WTC11 (cell line): ENCODE measurements around the gene LDAH. TPM values are rescaled to one million over a fixed set of nuclear protein-coding genes. Genes with fewer than 3 reads are reported as not detected.

Source experiments
- ATAC-seq: fragments of 200-7000 bp; cut with Tn5 transposase; 2 replicates; pipeline ENCODE4 v1.10.0; 2021; ENCODE audit warnings: mild to moderate bottlenecking, moderate library complexity
- CTCF ChIA-PET: fragments of 300-600 bp; sonication (Branson Sonifier 250); formaldehyde crosslinking; loops from one replicate; lab custom pipeline; 2021; ENCODE audit warnings: antibody characterized with exemption; lab: Charles Lee
- POLR2A ChIA-PET: fragments of 350-600 bp; sonication (Branson Sonifier 250); formaldehyde crosslinking; loops from one replicate; lab custom pipeline; 2021; ENCODE audit warnings: antibody characterized with exemption; lab: Charles Lee
- DNase-seq: peaks from one replicate; pipeline ENCODE4 v3.0.0; 2021; ENCODE audit warnings: low spot score
- H3K27ac Mint-ChIP-seq: 2 replicates; pipeline ENCODE4 v1.8.0; 2021; ENCODE audit warnings: mixed read lengths
- H3K27me3 Mint-ChIP-seq: 2 replicates; pipeline ENCODE4 v1.8.0; 2021; ENCODE audit warnings: low read depth, mild to moderate bottlenecking, moderate library complexity, mixed read lengths
- H3K36me3 Mint-ChIP-seq: 2 replicates; pipeline ENCODE4 v1.8.0; 2021; ENCODE audit warnings: mixed read lengths
- H3K4me1 Mint-ChIP-seq: 2 replicates; pipeline ENCODE4 v1.8.0; 2022; ENCODE audit warnings: mixed read lengths
- H3K4me3 Mint-ChIP-seq: 2 replicates; pipeline ENCODE4 v1.8.0; 2021; ENCODE audit warnings: mild to moderate bottlenecking, moderate library complexity, mixed read lengths
- H3K9me3 Mint-ChIP-seq: 2 replicates; pipeline ENCODE4 v1.8.0; 2021; ENCODE audit warnings: mixed read lengths
- ATF1 ChIP-seq: sonication (generic); formaldehyde crosslinking; IDR thresholded peaks from 2 replicates; pipeline ENCODE4 v1.8.1; 2023; ENCODE audit warnings: mild to moderate bottlenecking, moderate library complexity, missing genetic modification reagents
- CREM ChIP-seq: sonication (generic); formaldehyde crosslinking; IDR thresholded peaks from 2 replicates; pipeline ENCODE4 v1.8.1; 2022; ENCODE audit warnings: mild to moderate bottlenecking, missing genetic modification reagents, moderate library complexity
- EMX1 ChIP-seq: fragments of 250-450 bp; sonication (Bioruptor Pico); IDR thresholded peaks from 2 replicates; pipeline ENCODE4 v1.8.0; 2021; ENCODE audit warnings: mild to moderate bottlenecking
- FOXP1 ChIP-seq: sonication (generic); formaldehyde crosslinking; IDR thresholded peaks from 2 replicates; pipeline ENCODE4 v1.8.0; 2022; ENCODE audit warnings: missing genetic modification reagents, mild to moderate bottlenecking, moderate library complexity, borderline replicate concordance
- NFE2L1 ChIP-seq: sonication (generic); formaldehyde crosslinking; IDR thresholded peaks from 2 replicates; pipeline ENCODE4 v1.8.1; 2023; ENCODE audit warnings: missing genetic modification reagents
- OVOL2 ChIP-seq: fragments of 250-450 bp; sonication (Bioruptor Pico); IDR thresholded peaks from 2 replicates; pipeline ENCODE4 v1.9.0; 2021; ENCODE audit warnings: mild to moderate bottlenecking, borderline replicate concordance
- SOX15 ChIP-seq: fragments of 250-450 bp; sonication (Bioruptor Pico); IDR thresholded peaks from 2 replicates; pipeline ENCODE4 v1.9.0; 2021; ENCODE audit warnings: mild to moderate bottlenecking
- ZNF263 ChIP-seq: sonication (generic); formaldehyde crosslinking; IDR thresholded peaks from 2 replicates; pipeline ENCODE4 v1.8.1; 2022; ENCODE audit warnings: low read depth, mild to moderate bottlenecking, moderate library complexity, missing genetic modification reagents
- total RNA-seq: library from RNA; stranded (reverse); gene quantifications from 3 replicates; pipeline ENCODE4 v1.2.3, GENCODE V29; 2021
- TF ChIP-seq, protein P1 (sequence below): sonication (generic); formaldehyde crosslinking; IDR thresholded peaks from 2 replicates; pipeline ENCODE4 v1.8.1; 2022; ENCODE audit warnings: mild to moderate bottlenecking, missing genetic modification reagents, moderate library complexity, borderline replicate concordance
- TF ChIP-seq, protein P2 (sequence below): fragments of 250-450 bp; sonication (Bioruptor Pico); IDR thresholded peaks from 2 replicates; pipeline ENCODE4 v1.9.0; 2021; ENCODE audit warnings: mild to moderate bottlenecking
- TF ChIP-seq, protein P3 (sequence below): fragments of 250-450 bp; sonication (Bioruptor Pico); IDR thresholded peaks from 2 replicates; pipeline ENCODE4 v1.9.0; 2021; ENCODE audit warnings: mild to moderate bottlenecking
- TF ChIP-seq, protein P4 (sequence below): sonication (generic); formaldehyde crosslinking; IDR thresholded peaks from 2 replicates; pipeline ENCODE4 v1.8.0; 2022; ENCODE audit warnings: mild to moderate bottlenecking, missing genetic modification reagents
- TF ChIP-seq, protein P5 (sequence below): sonication (generic); formaldehyde crosslinking; IDR thresholded peaks from 2 replicates; pipeline ENCODE4 v1.8.1; 2023; ENCODE audit warnings: mild to moderate bottlenecking, missing genetic modification reagents
- TF ChIP-seq, protein P6 (sequence below): sonication (generic); formaldehyde crosslinking; conservative IDR thresholded peaks from 2 replicates; pipeline ENCODE4 v1.8.1; 2022; ENCODE audit warnings: mild to moderate bottlenecking, missing genetic modification reagents
- TF ChIP-seq, protein P7 (sequence below): sonication (generic); formaldehyde crosslinking; IDR thresholded peaks from 2 replicates; pipeline ENCODE4 v1.8.1; 2022; ENCODE audit warnings: low read depth, missing genetic modification reagents, borderline replicate concordance
- TF ChIP-seq, protein P8 (sequence below): fragments of 250-450 bp; sonication (Bioruptor Pico); IDR thresholded peaks from 2 replicates; pipeline ENCODE4 v2.1.2; 2022; ENCODE audit warnings: mild to moderate bottlenecking, moderate library complexity
- TF ChIP-seq, protein P9 (sequence below): fragments of 250-450 bp; sonication (Bioruptor Pico); IDR thresholded peaks from 2 replicates; pipeline ENCODE4 v1.8.0; 2021; ENCODE audit warnings: mild to moderate bottlenecking

The LDAH gene
- total RNA-seq, 1 experiment from 2014 or later = 20.5 TPM

DNA sequence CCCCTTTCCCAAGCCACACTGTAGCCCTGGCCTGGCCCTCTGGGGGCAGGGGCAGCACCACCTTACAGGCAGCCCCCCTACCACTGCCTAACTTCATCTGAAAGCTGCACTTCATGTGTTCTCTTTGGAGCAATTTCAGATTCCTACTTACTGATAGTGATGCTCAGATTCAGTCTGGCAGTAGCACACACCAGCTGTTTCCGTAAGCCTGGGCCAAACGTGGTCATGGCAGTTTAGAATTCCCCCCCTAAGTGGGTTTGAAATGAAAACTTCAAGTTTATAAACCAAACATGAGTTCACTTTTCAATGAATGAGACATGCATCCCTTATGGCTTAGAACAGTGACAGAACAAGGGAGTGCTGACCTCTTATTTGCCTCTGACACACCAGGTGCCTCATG, 126.5 kb downstream of the LDAH start:
- ATAC-seq = no peak
- DNase-seq = no peak
- no peaks in the 10 kb centered on the region for H3K27me3 Mint-ChIP-seq
- no peaks in the 10 kb centered on the region for H3K4me1 Mint-ChIP-seq
- ChIA-PET POLR2A (no interaction called here), CTCF (interaction anchor here (0.5 to 1.1 kb wide), 3 partner anchors 19 to 285 kb away, joined by 3 to 4 read pairs (median 4); no protein-coding TSS in a partner anchor)
- H3K36me3 Mint-ChIP-seq = no peaks in the 10 kb centered on the region
- H3K9me3 Mint-ChIP-seq = no peaks in the 10 kb centered on the region
- H3K27ac Mint-ChIP-seq = no peak overlapping the region
- TF ChIP-seq CREM (CRISPR knock-in tag) (no peak), FOXP1 (no peak), NFE2L1 (CRISPR knock-in tag) (no peak), ZNF263 (CRISPR knock-in tag) (no peak), ATF1 (CRISPR knock-in tag) (no peak), EMX1 (CRISPR knock-in tag) (no peak), OVOL2 (CRISPR knock-in tag) (no peak), SOX15 (CRISPR knock-in tag) (no peak)
- TF ChIP-seq, protein P1, sequence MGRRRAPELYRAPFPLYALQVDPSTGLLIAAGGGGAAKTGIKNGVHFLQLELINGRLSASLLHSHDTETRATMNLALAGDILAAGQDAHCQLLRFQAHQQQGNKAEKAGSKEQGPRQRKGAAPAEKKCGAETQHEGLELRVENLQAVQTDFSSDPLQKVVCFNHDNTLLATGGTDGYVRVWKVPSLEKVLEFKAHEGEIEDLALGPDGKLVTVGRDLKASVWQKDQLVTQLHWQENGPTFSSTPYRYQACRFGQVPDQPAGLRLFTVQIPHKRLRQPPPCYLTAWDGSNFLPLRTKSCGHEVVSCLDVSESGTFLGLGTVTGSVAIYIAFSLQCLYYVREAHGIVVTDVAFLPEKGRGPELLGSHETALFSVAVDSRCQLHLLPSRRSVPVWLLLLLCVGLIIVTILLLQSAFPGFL (CRISPR knock-in tag) = no peak
- TF ChIP-seq, protein P2, sequence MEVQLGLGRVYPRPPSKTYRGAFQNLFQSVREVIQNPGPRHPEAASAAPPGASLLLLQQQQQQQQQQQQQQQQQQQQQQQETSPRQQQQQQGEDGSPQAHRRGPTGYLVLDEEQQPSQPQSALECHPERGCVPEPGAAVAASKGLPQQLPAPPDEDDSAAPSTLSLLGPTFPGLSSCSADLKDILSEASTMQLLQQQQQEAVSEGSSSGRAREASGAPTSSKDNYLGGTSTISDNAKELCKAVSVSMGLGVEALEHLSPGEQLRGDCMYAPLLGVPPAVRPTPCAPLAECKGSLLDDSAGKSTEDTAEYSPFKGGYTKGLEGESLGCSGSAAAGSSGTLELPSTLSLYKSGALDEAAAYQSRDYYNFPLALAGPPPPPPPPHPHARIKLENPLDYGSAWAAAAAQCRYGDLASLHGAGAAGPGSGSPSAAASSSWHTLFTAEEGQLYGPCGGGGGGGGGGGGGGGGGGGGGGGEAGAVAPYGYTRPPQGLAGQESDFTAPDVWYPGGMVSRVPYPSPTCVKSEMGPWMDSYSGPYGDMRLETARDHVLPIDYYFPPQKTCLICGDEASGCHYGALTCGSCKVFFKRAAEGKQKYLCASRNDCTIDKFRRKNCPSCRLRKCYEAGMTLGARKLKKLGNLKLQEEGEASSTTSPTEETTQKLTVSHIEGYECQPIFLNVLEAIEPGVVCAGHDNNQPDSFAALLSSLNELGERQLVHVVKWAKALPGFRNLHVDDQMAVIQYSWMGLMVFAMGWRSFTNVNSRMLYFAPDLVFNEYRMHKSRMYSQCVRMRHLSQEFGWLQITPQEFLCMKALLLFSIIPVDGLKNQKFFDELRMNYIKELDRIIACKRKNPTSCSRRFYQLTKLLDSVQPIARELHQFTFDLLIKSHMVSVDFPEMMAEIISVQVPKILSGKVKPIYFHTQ (CRISPR knock-in tag) = no peak
- TF ChIP-seq, protein P3, sequence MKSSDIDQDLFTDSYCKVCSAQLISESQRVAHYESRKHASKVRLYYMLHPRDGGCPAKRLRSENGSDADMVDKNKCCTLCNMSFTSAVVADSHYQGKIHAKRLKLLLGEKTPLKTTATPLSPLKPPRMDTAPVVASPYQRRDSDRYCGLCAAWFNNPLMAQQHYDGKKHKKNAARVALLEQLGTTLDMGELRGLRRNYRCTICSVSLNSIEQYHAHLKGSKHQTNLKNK (CRISPR knock-in tag) = no peak
- TF ChIP-seq, protein P4, sequence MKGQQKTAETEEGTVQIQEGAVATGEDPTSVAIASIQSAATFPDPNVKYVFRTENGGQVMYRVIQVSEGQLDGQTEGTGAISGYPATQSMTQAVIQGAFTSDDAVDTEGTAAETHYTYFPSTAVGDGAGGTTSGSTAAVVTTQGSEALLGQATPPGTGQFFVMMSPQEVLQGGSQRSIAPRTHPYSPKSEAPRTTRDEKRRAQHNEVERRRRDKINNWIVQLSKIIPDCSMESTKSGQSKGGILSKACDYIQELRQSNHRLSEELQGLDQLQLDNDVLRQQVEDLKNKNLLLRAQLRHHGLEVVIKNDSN (CRISPR knock-in tag) = no peak
- TF ChIP-seq, protein P5, sequence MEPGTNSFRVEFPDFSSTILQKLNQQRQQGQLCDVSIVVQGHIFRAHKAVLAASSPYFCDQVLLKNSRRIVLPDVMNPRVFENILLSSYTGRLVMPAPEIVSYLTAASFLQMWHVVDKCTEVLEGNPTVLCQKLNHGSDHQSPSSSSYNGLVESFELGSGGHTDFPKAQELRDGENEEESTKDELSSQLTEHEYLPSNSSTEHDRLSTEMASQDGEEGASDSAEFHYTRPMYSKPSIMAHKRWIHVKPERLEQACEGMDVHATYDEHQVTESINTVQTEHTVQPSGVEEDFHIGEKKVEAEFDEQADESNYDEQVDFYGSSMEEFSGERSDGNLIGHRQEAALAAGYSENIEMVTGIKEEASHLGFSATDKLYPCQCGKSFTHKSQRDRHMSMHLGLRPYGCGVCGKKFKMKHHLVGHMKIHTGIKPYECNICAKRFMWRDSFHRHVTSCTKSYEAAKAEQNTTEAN (CRISPR knock-in tag) = no peak
- TF ChIP-seq, protein P6, sequence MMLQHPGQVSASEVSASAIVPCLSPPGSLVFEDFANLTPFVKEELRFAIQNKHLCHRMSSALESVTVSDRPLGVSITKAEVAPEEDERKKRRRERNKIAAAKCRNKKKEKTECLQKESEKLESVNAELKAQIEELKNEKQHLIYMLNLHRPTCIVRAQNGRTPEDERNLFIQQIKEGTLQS (CRISPR knock-in tag) = no peak
- TF ChIP-seq, protein P7, sequence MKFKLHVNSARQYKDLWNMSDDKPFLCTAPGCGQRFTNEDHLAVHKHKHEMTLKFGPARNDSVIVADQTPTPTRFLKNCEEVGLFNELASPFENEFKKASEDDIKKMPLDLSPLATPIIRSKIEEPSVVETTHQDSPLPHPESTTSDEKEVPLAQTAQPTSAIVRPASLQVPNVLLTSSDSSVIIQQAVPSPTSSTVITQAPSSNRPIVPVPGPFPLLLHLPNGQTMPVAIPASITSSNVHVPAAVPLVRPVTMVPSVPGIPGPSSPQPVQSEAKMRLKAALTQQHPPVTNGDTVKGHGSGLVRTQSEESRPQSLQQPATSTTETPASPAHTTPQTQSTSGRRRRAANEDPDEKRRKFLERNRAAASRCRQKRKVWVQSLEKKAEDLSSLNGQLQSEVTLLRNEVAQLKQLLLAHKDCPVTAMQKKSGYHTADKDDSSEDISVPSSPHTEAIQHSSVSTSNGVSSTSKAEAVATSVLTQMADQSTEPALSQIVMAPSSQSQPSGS (CRISPR knock-in tag) = no peak
- TF ChIP-seq, protein P8, sequence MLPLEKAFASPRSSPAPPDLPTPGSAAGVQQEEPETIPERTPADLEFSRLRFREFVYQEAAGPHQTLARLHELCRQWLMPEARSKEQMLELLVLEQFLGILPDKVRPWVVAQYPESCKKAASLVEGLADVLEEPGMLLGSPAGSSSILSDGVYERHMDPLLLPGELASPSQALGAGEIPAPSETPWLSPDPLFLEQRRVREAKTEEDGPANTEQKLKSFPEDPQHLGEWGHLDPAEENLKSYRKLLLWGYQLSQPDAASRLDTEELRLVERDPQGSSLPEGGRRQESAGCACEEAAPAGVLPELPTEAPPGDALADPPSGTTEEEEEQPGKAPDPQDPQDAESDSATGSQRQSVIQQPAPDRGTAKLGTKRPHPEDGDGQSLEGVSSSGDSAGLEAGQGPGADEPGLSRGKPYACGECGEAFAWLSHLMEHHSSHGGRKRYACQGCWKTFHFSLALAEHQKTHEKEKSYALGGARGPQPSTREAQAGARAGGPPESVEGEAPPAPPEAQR = no peak
- TF ChIP-seq, protein P9, sequence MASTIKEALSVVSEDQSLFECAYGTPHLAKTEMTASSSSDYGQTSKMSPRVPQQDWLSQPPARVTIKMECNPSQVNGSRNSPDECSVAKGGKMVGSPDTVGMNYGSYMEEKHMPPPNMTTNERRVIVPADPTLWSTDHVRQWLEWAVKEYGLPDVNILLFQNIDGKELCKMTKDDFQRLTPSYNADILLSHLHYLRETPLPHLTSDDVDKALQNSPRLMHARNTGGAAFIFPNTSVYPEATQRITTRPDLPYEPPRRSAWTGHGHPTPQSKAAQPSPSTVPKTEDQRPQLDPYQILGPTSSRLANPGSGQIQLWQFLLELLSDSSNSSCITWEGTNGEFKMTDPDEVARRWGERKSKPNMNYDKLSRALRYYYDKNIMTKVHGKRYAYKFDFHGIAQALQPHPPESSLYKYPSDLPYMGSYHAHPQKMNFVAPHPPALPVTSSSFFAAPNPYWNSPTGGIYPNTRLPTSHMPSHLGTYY (CRISPR knock-in tag) = no peak
- no peak overlapping the region for H3K4me3 Mint-ChIP-seq
